Mesendoderm (in vitro differentiated cells): Measurements from ENCODE around the gene UBE2H. TPM values are rescaled to one million over a fixed set of nuclear protein-coding genes. Genes with fewer than 3 reads are reported as not detected.

Experiments used
- DNase-seq: peaks from one replicate; pipeline ENCODE4 v3.0.0; 2013
- H2AK5ac ChIP-seq: 2 replicates; pipeline ENCODE4 v1.6.1; 2013; ENCODE audit warnings: low read length, inconsistent platforms
- H2BK120ac ChIP-seq: 2 replicates; pipeline ENCODE4 v1.6.1; 2013; ENCODE audit warnings: low read depth, mild to moderate bottlenecking, low read length, moderate library complexity, mixed read lengths
- H2BK15ac ChIP-seq: replicated peaks from 2 replicates; pipeline ENCODE4 v1.6.1; 2013; ENCODE audit warnings: low read depth, mild to moderate bottlenecking, moderate library complexity
- H2BK5ac ChIP-seq: 2 replicates; pipeline ENCODE4 v1.6.1; 2013; ENCODE audit warnings: low read length, inconsistent platforms
- H3K18ac ChIP-seq: 2 replicates; pipeline ENCODE4 v1.6.1; 2013; ENCODE audit warnings: mild to moderate bottlenecking, low read length, mixed read lengths
- H3K23ac ChIP-seq: one replicate; pipeline ENCODE4 v1.6.1; 2013; ENCODE audit warnings: low read length
- H3K27ac ChIP-seq: 2 replicates; pipeline ENCODE4 v1.5.1; 2013; ENCODE audit warnings: low read depth, mild to moderate bottlenecking, inconsistent platforms, low read length, moderate library complexity
- H3K27me3 ChIP-seq: 2 replicates; pipeline ENCODE4 v1.6.1; 2013; ENCODE audit warnings: low read length, control low read depth, mild to moderate bottlenecking, inconsistent platforms; ENCODE audit not compliant: insufficient read depth, poor library complexity
- H3K36me3 ChIP-seq: 2 replicates; pipeline ENCODE4 v1.6.1; 2013; ENCODE audit warnings: low read length, inconsistent platforms; ENCODE audit not compliant: control insufficient read depth, insufficient read depth
- H3K4ac ChIP-seq: one replicate; pipeline ENCODE4 v1.6.1; 2013; ENCODE audit warnings: low read depth, mild to moderate bottlenecking, low read length, moderate library complexity
- H3K4me1 ChIP-seq: 2 replicates; pipeline ENCODE4 v1.6.1; 2013; ENCODE audit warnings: low read depth, low read length, inconsistent platforms; ENCODE audit not compliant: control insufficient read depth
- H3K4me2 ChIP-seq: 2 replicates; pipeline ENCODE4 v1.6.1; 2013; ENCODE audit warnings: low read length
- H3K4me3 ChIP-seq: 2 replicates; pipeline ENCODE4 v1.5.1; 2013; ENCODE audit warnings: mild to moderate bottlenecking, low read length
- H3K56ac ChIP-seq: one replicate; pipeline ENCODE4 v1.6.1; 2013; ENCODE audit warnings: low read length
- H3K79me1 ChIP-seq: 2 replicates; pipeline ENCODE4 v1.6.1; 2013; ENCODE audit warnings: low read length, inconsistent platforms
- H3K79me2 ChIP-seq: 2 replicates; pipeline ENCODE4 v1.6.1; 2013; ENCODE audit warnings: mild to moderate bottlenecking, low read length; ENCODE audit not compliant: control insufficient read depth, insufficient read depth
- H3K9ac ChIP-seq: 2 replicates; pipeline ENCODE4 v1.6.1; 2013; ENCODE audit warnings: low read length, inconsistent platforms
- H4K5ac ChIP-seq: one replicate; pipeline ENCODE4 v1.6.1; 2013; ENCODE audit warnings: low read length
- H4K8ac ChIP-seq: one replicate; pipeline ENCODE4 v1.6.1; 2013; ENCODE audit warnings: low read depth, mild to moderate bottlenecking, control low read depth, low read length, moderate library complexity
- WGBS: extraction: QIAGEN DNeasy Blood & Tissue Kit; methylation state at CpG from one replicate; pipeline ENCODE4 v1.1.7; 2013; ENCODE audit warnings: low lambda C conversion rate, missing lambda C conversion rate; ENCODE audit not compliant: insufficient coverage; ENCODE audit errors: extremely low coverage; 5-methylcytosine and 5-hydroxymethylcytosine counted together
- polyA plus RNA-seq, 2 experiments: library from polyadenylated mRNA; stranded (reverse); fragments of 200-250 nt; gene quantifications; one replicate each; pipeline ENCODE4 v1.2.3, GENCODE V29; 2013

UBE2H gene
- 54.7 TPM for polyA plus RNA-seq (2013, experiment 1 of 2)
- 53.1 TPM for polyA plus RNA-seq (2013, experiment 2 of 2)

GRCh38 chr7:129952653-129953560 lies at the start of gene UBE2H:
Gene UBE2H (minus strand): TSS chr7:129952960. CDS start chr7:129952555, 405 bp downstream.
- peak within 1 kb of the TSS; percentile 91 for H3K18ac ChIP-seq
- no peak within 1 kb of the TSS for H4K5ac ChIP-seq
- peak within 1 kb of the TSS; percentile 90 for H3K27ac ChIP-seq
- DNase-seq: peak; percentile 95
- H2BK5ac ChIP-seq: no peak within 1 kb of the TSS
- H4K8ac ChIP-seq: no peak within 1 kb of the TSS
- H3K4me2 ChIP-seq: peak within 1 kb of the TSS; percentile 84
- peak within 1 kb of the TSS; percentile 94 for H3K4me3 ChIP-seq
- WGBS: no CpG with 5 or more reads among the region's 58 CpGs
- H3K56ac ChIP-seq: peak within 1 kb of the TSS; percentile 91
- H2BK15ac ChIP-seq: no peak within 1 kb of the TSS
- H3K9ac ChIP-seq: peak within 1 kb of the TSS; percentile 84
- peaks cover 26% of the 10 kb centered on the region for H3K79me2 ChIP-seq
- H2AK5ac ChIP-seq: no peak within 1 kb of the TSS
- no peaks in the 10 kb centered on the region for H3K27me3 ChIP-seq
- peaks cover 4% of the 10 kb centered on the region for H3K4me1 ChIP-seq
- peak within 1 kb of the TSS; percentile 1 for H3K23ac ChIP-seq
- H3K79me1 ChIP-seq: peaks cover 2% of the 10 kb centered on the region
- H3K4ac ChIP-seq: no peak within 1 kb of the TSS
- H3K36me3 ChIP-seq: no peaks in the 10 kb centered on the region
- H2BK120ac ChIP-seq: peak within 1 kb of the TSS; percentile 18

GRCh38 chr7:129998446-129998845 lies 45.7 kb upstream of the UBE2H start:
- no peak for DNase-seq
- H4K5ac ChIP-seq: no peak overlapping the region
- no peak overlapping the region for H3K9ac ChIP-seq
- H3K27me3 ChIP-seq: no peaks in the 10 kb centered on the region
- H3K79me1 ChIP-seq: no peaks in the 10 kb centered on the region
- H3K4me3 ChIP-seq: no peak overlapping the region
- no peaks in the 10 kb centered on the region for H3K79me2 ChIP-seq
- H2AK5ac ChIP-seq: no peak overlapping the region
- H3K4me2 ChIP-seq: no peak overlapping the region
- no peak overlapping the region for H2BK120ac ChIP-seq
- no peak overlapping the region for H3K27ac ChIP-seq
- H2BK15ac ChIP-seq: no peak overlapping the region
- H4K8ac ChIP-seq: no peak overlapping the region
- H2BK5ac ChIP-seq: no peak overlapping the region
- H3K23ac ChIP-seq: no peak overlapping the region
- no peaks in the 10 kb centered on the region for H3K4me1 ChIP-seq
- no peak overlapping the region for H3K4ac ChIP-seq
- no peak overlapping the region for H3K18ac ChIP-seq
- H3K56ac ChIP-seq: no peak overlapping the region
- no peaks in the 10 kb centered on the region for H3K36me3 ChIP-seq
- no CpG with 5 or more reads among the region's 5 CpGs for WGBS

- no peaks in the 10 kb centered on the region for H3K4me1 ChIP-seq
- H4K8ac ChIP-seq: no peak overlapping the region
- no peak overlapping the region for H3K27ac ChIP-seq
- no peak overlapping the region for H2BK5ac ChIP-seq
- no peak overlapping the region for H3K4me2 ChIP-seq
- no peak overlapping the region for H2BK120ac ChIP-seq
- no peaks in the 10 kb centered on the region for H3K79me2 ChIP-seq
- H2AK5ac ChIP-seq: no peak overlapping the region
- no peak overlapping the region for H2BK15ac ChIP-seq
- no peaks in the 10 kb centered on the region for H3K36me3 ChIP-seq
- no peak overlapping the region for H3K4me3 ChIP-seq
- no peak overlapping the region for H3K56ac ChIP-seq
- no peak overlapping the region for H3K23ac ChIP-seq
- no peak for DNase-seq
- H3K9ac ChIP-seq: no peak overlapping the region
- H3K79me1 ChIP-seq: no peaks in the 10 kb centered on the region
- H3K27me3 ChIP-seq: no peaks in the 10 kb centered on the region
- WGBS: no CpG with 5 or more reads among the region's 5 CpGs
- H4K5ac ChIP-seq: no peak overlapping the region
- H3K18ac ChIP-seq: no peak overlapping the region
- H3K4ac ChIP-seq: no peak overlapping the region
Measured at GRCh38 chr7:129997285-129997684, 44.5 kb upstream of the UBE2H start.

GRCh38 chr7:129993275-129993674 lies 40.5 kb upstream of the UBE2H start:
- no peak for DNase-seq
- WGBS: no CpG with 5 or more reads among the region's 8 CpGs
- Histone ChIP-seq H4K8ac (no peak overlapping the region), H3K4me3 (no peak overlapping the region), H2BK15ac (no peak overlapping the region), H3K56ac (no peak overlapping the region), H2BK5ac (no peak overlapping the region), H3K9ac (no peak overlapping the region), H2AK5ac (no peak overlapping the region), H3K4me1 (no peaks in the 10 kb centered on the region), H3K36me3 (no peaks in the 10 kb centered on the region), H3K27me3 (no peaks in the 10 kb centered on the region), H3K79me1 (no peaks in the 10 kb centered on the region), H4K5ac (no peak overlapping the region), H3K18ac (no peak overlapping the region), H3K4ac (no peak overlapping the region), H3K79me2 (no peaks in the 10 kb centered on the region), H3K4me2 (no peak overlapping the region), H3K23ac (no peak overlapping the region), H2BK120ac (no peak overlapping the region), H3K27ac (no peak overlapping the region)

- no CpG with 5 or more reads among the region's 8 CpGs for WGBS
- no peak overlapping the region for H3K4me3 ChIP-seq
- no peak overlapping the region for H3K56ac ChIP-seq
- no peak overlapping the region for H2BK15ac ChIP-seq
- no peak overlapping the region for H4K8ac ChIP-seq
- H3K4me2 ChIP-seq: no peak overlapping the region
- no peaks in the 10 kb centered on the region for H3K4me1 ChIP-seq
- H3K27me3 ChIP-seq: no peaks in the 10 kb centered on the region
- no peaks in the 10 kb centered on the region for H3K36me3 ChIP-seq
- H3K79me2 ChIP-seq: no peaks in the 10 kb centered on the region
- no peak overlapping the region for H2AK5ac ChIP-seq
- no peak overlapping the region for H3K27ac ChIP-seq
- H3K4ac ChIP-seq: no peak overlapping the region
- no peak overlapping the region for H2BK5ac ChIP-seq
- no peak overlapping the region for H3K23ac ChIP-seq
- no peak overlapping the region for H3K9ac ChIP-seq
- H3K79me1 ChIP-seq: no peaks in the 10 kb centered on the region
- no peak overlapping the region for H2BK120ac ChIP-seq
- DNase-seq: no peak
- no peak overlapping the region for H4K5ac ChIP-seq
- H3K18ac ChIP-seq: no peak overlapping the region
Measured at GRCh38 chr7:129990403-129991192, 37.8 kb upstream of the UBE2H start.
